HG03175 (cell line): Measurements from ENCODE around the gene ACACA.
"Not testable (repeated sequence)": the region's sequence is repeated elsewhere in the genome, so short reads cannot be mapped to it uniquely, and the experiment has no call there.

Experiments
- ATAC-seq: cut with Tn5 transposase; IDR thresholded peaks from one replicate; pipeline ENCODE4 v1.9.1; 2021; ENCODE audit warnings: mild to moderate bottlenecking, moderate library complexity; ENCODE audit not compliant: unreplicated experiment

Gene ACACA

GRCh38 chr17:37406635-37407461 lies at the start of gene ACACA, which contains the start of gene TADA2A:
TSS of gene ACACA (minus strand) at chr17:37406836. CDS start at chr17:37406299, 537 bp downstream.
TSS of gene TADA2A (plus strand) at chr17:37406886. CDS start at chr17:37411366, 4,480 bp downstream.
- peak; percentile 87 for ATAC-seq

- no peak for ATAC-seq
Measured at GRCh38 chr17:37450112-37450511, 43.5 kb upstream of the ACACA start.

- no peak for ATAC-seq
Measured at GRCh38 chr17:37447641-37448040, 41.0 kb upstream of the ACACA start.

GRCh38 chr17:37446027-37446426 lies 39.4 kb upstream of the ACACA start:
- ATAC-seq = no peak

- ATAC-seq = not testable (repeated sequence)
Measured at GRCh38 chr17:37441369-37442014, 34.9 kb upstream of the ACACA start.

- no peak for ATAC-seq
Measured at GRCh38 chr17:37440424-37440823, 33.8 kb upstream of the ACACA start.

- ATAC-seq = no peak
Measured at GRCh38 chr17:37438141-37438540, 31.5 kb upstream of the ACACA start.

- ATAC-seq = no peak
Measured at GRCh38 chr17:37432671-37433070, 26.0 kb upstream of the ACACA start.

- ATAC-seq = no peak
Measured at GRCh38 chr17:37430051-37430627, 23.5 kb upstream of the ACACA start.

GRCh38 chr17:37429453-37429852 lies 22.8 kb upstream of the ACACA start:
- ATAC-seq = no peak

GRCh38 chr17:37429039-37429438 lies 22.4 kb upstream of the ACACA start:
- no peak for ATAC-seq

GRCh38 chr17:37425268-37425667 lies 18.6 kb upstream of the ACACA start:
- ATAC-seq = no peak

GRCh38 chr17:37422971-37423625 lies 16.5 kb upstream of the ACACA start:
- no peak for ATAC-seq

GRCh38 chr17:37417852-37418251 lies 11.2 kb upstream of the ACACA start:
- no peak for ATAC-seq

GRCh38 chr17:37413875-37414519 lies 7.4 kb upstream of the ACACA start:
- ATAC-seq = no peak

GRCh38 chr17:37410357-37410756 lies 3.7 kb upstream of the ACACA start:
- ATAC-seq = no peak

GRCh38 chr17:37408145-37408479 lies 1.5 kb upstream of the ACACA start:
- ATAC-seq = not testable (repeated sequence)

- peak; percentile 31 for ATAC-seq
Measured at GRCh38 chr17:37405955-37406634, 541 bp downstream of the ACACA start.

GRCh38 chr17:37405522-37405921 lies 1.1 kb downstream of the ACACA start:
- ATAC-seq = not testable (repeated sequence)

- no peak for ATAC-seq
Measured at GRCh38 chr17:37400505-37400904, 6.1 kb downstream of the ACACA start.
